ENCODE measurements around the gene CHD6. TPM values are rescaled to one million over a fixed set of nuclear protein-coding genes. Genes with fewer than 3 reads are reported as not detected.

CHD6 gene
- total RNA-seq, 5 donors from 2014 or later (not counting 1 experiment from before 2014, with no cell fraction given), result 68.4 to 105 (median 74.9) TPM

- Histone ChIP-seq H3K4me1 (ENCODE audit: control insufficient read depth in 1 of 2, extremely low read depth in 1 of 2, insufficient read depth in 2 of 2, low read length in 2 of 2) (peaks cover 0 to 7% of the 10 kb centered on the region in 2 experiments), H3K27me3 (replicated peaks in 1 of 2; ENCODE audit: control insufficient read depth in 2 of 2, extremely low read depth in 1 of 2, insufficient read depth in 2 of 2, low read length in 1 of 2) (no peaks in the 10 kb centered on the region), H3K27ac (ENCODE audit: low read length) (no peak overlapping the region), H3K4me3 (ENCODE audit: control insufficient read depth in 1 of 2, extremely low read depth in 1 of 2, low read length in 1 of 2) (no peak overlapping the region), H3K9me3 (no peaks in the 10 kb centered on the region), H3K36me3 (ENCODE audit: control insufficient read depth in 2 of 2, extremely low read depth in 1 of 2, insufficient read depth in 1 of 2, low read length in 1 of 2) (peaks cover 0 to 3% of the 10 kb centered on the region in 2 donors)
- no peak overlapping the region for H3K4me3 Mint-ChIP-seq
- peaks cover 5 to 12% (median 7%) of the 10 kb centered on the region in 3 donors for H3K9me3 Mint-ChIP-seq
- no CpG with 5 or more reads among the region's 1 CpG for WGBS (ENCODE audit: insufficient coverage)
- peaks cover 61% of the 10 kb centered on the region for H3K36me3 Mint-ChIP-seq
- ATAC-seq (replicated peaks in 1 of 4) (no peak), DNase-seq (no peak)
- ChIA-PET POLR2A (no interaction called here), CTCF (no interaction called here)
- H3K4me1 Mint-ChIP-seq, result peaks cover 73 to 79% (median 74%) of the 10 kb centered on the region in 3 donors
- peak overlapping the region; percentile 21 to 71 for H3K27ac Mint-ChIP-seq
- no peaks in the 10 kb centered on the region for H3K27me3 Mint-ChIP-seq
These were observed 57.2 kb downstream of the CHD6 start for GRCh38 chr20:41560970-41561369.

- H3K27me3 ChIP-seq (replicated peaks in 1 of 2; ENCODE audit: control insufficient read depth in 2 of 2, extremely low read depth in 1 of 2, insufficient read depth in 2 of 2, low read length in 1 of 2), result no peaks in the 10 kb centered on the region
- no peaks in the 10 kb centered on the region for H3K9me3 ChIP-seq
- WGBS (ENCODE audit: insufficient coverage), result 93% methylated on average over 5 of the region's 5 CpGs
- H3K4me1 Mint-ChIP-seq, result peaks cover 62 to 66% (median 62%) of the 10 kb centered on the region in 3 donors
- H3K4me1 ChIP-seq (ENCODE audit: control insufficient read depth in 1 of 2, extremely low read depth in 1 of 2, insufficient read depth in 2 of 2, low read length in 2 of 2), result peaks cover 0 to 7% of the 10 kb centered on the region in 2 experiments
- H3K9me3 Mint-ChIP-seq, result peaks cover 5 to 12% (median 7%) of the 10 kb centered on the region in 3 donors
- no peak for ATAC-seq (replicated peaks in 1 of 4)
- no peak overlapping the region for H3K4me3 Mint-ChIP-seq
- CTCF ChIA-PET, result no interaction called here
- no peak for DNase-seq
- no peak overlapping the region for H3K4me3 ChIP-seq (ENCODE audit: control insufficient read depth in 1 of 2, extremely low read depth in 1 of 2, low read length in 1 of 2)
- no peaks in the 10 kb centered on the region for H3K27me3 Mint-ChIP-seq
- no peak overlapping the region for H3K27ac ChIP-seq (ENCODE audit: low read length)
- peaks cover 52% of the 10 kb centered on the region for H3K36me3 Mint-ChIP-seq
- POLR2A ChIA-PET, result no interaction called here
- peak overlapping the region; percentile 24 to 71 for H3K27ac Mint-ChIP-seq
- H3K36me3 ChIP-seq (ENCODE audit: control insufficient read depth in 2 of 2, extremely low read depth in 1 of 2, insufficient read depth in 1 of 2, low read length in 1 of 2), result peaks cover 0 to 3% of the 10 kb centered on the region in 2 donors
These were observed 58.5 kb downstream of the CHD6 start for GRCh38 chr20:41559658-41560057.

GRCh38 chr20:41553142-41553879 is 64.9 kb downstream of the CHD6 start:
- H3K9me3 ChIP-seq, result no peaks in the 10 kb centered on the region
- peaks cover 24 to 31% (median 30%) of the 10 kb centered on the region in 3 donors for H3K4me1 Mint-ChIP-seq
- H3K27me3 ChIP-seq (replicated peaks in 1 of 2; ENCODE audit: control insufficient read depth in 2 of 2, extremely low read depth in 1 of 2, insufficient read depth in 2 of 2, low read length in 1 of 2), result no peaks in the 10 kb centered on the region
- WGBS (ENCODE audit: insufficient coverage), result 79% methylated on average over 2 of the region's 9 CpGs
- H3K4me3 ChIP-seq (ENCODE audit: control insufficient read depth in 1 of 2, extremely low read depth in 1 of 2, low read length in 1 of 2), result no peak overlapping the region
- ChIA-PET POLR2A (no interaction called here), CTCF (interaction anchor here in 1 of 2 donors (0.6 kb wide), 1 partner anchor 18 kb away, joined by 3 read pairs; no protein-coding TSS in a partner anchor)
- DNase-seq, result no peak
- no peak overlapping the region for H3K27ac ChIP-seq (ENCODE audit: low read length)
- H3K27ac Mint-ChIP-seq, result no peak overlapping the region
- no peak for ATAC-seq (replicated peaks in 1 of 4)
- no peaks in the 10 kb centered on the region for H3K4me1 ChIP-seq (ENCODE audit: control insufficient read depth in 1 of 2, extremely low read depth in 1 of 2, insufficient read depth in 2 of 2, low read length in 2 of 2)
- H3K9me3 Mint-ChIP-seq, result peaks cover 2 to 16% (median 8%) of the 10 kb centered on the region in 3 donors
- H3K36me3 Mint-ChIP-seq, result peaks cover 58% of the 10 kb centered on the region
- no peaks in the 10 kb centered on the region for H3K27me3 Mint-ChIP-seq
- H3K36me3 ChIP-seq (ENCODE audit: control insufficient read depth in 2 of 2, extremely low read depth in 1 of 2, insufficient read depth in 1 of 2, low read length in 1 of 2), result peaks cover 0 to 5% of the 10 kb centered on the region in 2 donors
- H3K4me3 Mint-ChIP-seq, result no peak overlapping the region

GRCh38 chr20:41552295-41553068 is 65.7 kb downstream of the CHD6 start:
- Mint-ChIP-seq H3K27me3 (no peaks in the 10 kb centered on the region), H3K36me3 (peaks cover 51% of the 10 kb centered on the region), H3K9me3 (peaks cover 0 to 16% (median 8%) of the 10 kb centered on the region in 3 donors), H3K27ac (no peak overlapping the region), H3K4me1 (peaks cover 24 to 33% (median 27%) of the 10 kb centered on the region in 3 donors), H3K4me3 (no peak overlapping the region)
- ATAC-seq (replicated peaks in 1 of 4) (no peak), DNase-seq (no peak)
- no peak overlapping the region for H3K4me3 ChIP-seq (ENCODE audit: control insufficient read depth in 1 of 2, extremely low read depth in 1 of 2, low read length in 1 of 2)
- H3K36me3 ChIP-seq (ENCODE audit: control insufficient read depth in 2 of 2, extremely low read depth in 1 of 2, insufficient read depth in 1 of 2, low read length in 1 of 2), result peaks cover 0 to 5% of the 10 kb centered on the region in 2 donors
- ChIA-PET CTCF (no interaction called here), POLR2A (no interaction called here)
- H3K9me3 ChIP-seq, result no peaks in the 10 kb centered on the region
- H3K4me1 ChIP-seq (ENCODE audit: control insufficient read depth in 1 of 2, extremely low read depth in 1 of 2, insufficient read depth in 2 of 2, low read length in 2 of 2), result no peaks in the 10 kb centered on the region
- H3K27me3 ChIP-seq (replicated peaks in 1 of 2; ENCODE audit: control insufficient read depth in 2 of 2, extremely low read depth in 1 of 2, insufficient read depth in 2 of 2, low read length in 1 of 2), result no peaks in the 10 kb centered on the region
- 100% methylated on average over 1 of the region's 5 CpGs for WGBS (ENCODE audit: insufficient coverage)
- no peak overlapping the region for H3K27ac ChIP-seq (ENCODE audit: low read length)

GRCh38 chr20:41551011-41551705 is 67.0 kb downstream of the CHD6 start:
- H3K4me1 Mint-ChIP-seq, result peaks cover 34 to 43% (median 36%) of the 10 kb centered on the region in 3 donors
- Histone ChIP-seq H3K4me3 (ENCODE audit: control insufficient read depth in 1 of 2, extremely low read depth in 1 of 2, low read length in 1 of 2) (no peak overlapping the region), H3K9me3 (no peaks in the 10 kb centered on the region), H3K36me3 (ENCODE audit: control insufficient read depth in 2 of 2, extremely low read depth in 1 of 2, insufficient read depth in 1 of 2, low read length in 1 of 2) (peaks cover 0 to 3% of the 10 kb centered on the region in 2 donors), H3K27ac (ENCODE audit: low read length) (no peak overlapping the region), H3K27me3 (replicated peaks in 1 of 2; ENCODE audit: control insufficient read depth in 2 of 2, extremely low read depth in 1 of 2, insufficient read depth in 2 of 2, low read length in 1 of 2) (no peaks in the 10 kb centered on the region), H3K4me1 (ENCODE audit: control insufficient read depth in 1 of 2, extremely low read depth in 1 of 2, insufficient read depth in 2 of 2, low read length in 2 of 2) (no peaks in the 10 kb centered on the region)
- no peak overlapping the region for H3K4me3 Mint-ChIP-seq
- peaks cover 46% of the 10 kb centered on the region for H3K36me3 Mint-ChIP-seq
- no CpG with 5 or more reads among the region's 3 CpGs for WGBS (ENCODE audit: insufficient coverage)
- no peak overlapping the region for H3K27ac Mint-ChIP-seq
- H3K27me3 Mint-ChIP-seq, result no peaks in the 10 kb centered on the region
- DNase-seq (no peak), ATAC-seq (replicated peaks in 1 of 4) (no peak)
- H3K9me3 Mint-ChIP-seq, result peaks cover 0 to 4% (median 3%) of the 10 kb centered on the region in 3 donors
- CTCF ChIA-PET, result no interaction called here
- POLR2A ChIA-PET, result no interaction called here

- CTCF ChIA-PET, result no interaction called here
- no peaks in the 10 kb centered on the region for H3K4me1 ChIP-seq (ENCODE audit: control insufficient read depth in 1 of 2, extremely low read depth in 1 of 2, insufficient read depth in 2 of 2, low read length in 2 of 2)
- no peaks in the 10 kb centered on the region for H3K27me3 Mint-ChIP-seq
- H3K27ac ChIP-seq (ENCODE audit: low read length), result no peak overlapping the region
- H3K27ac Mint-ChIP-seq, result no peak overlapping the region
- no peaks in the 10 kb centered on the region for H3K9me3 ChIP-seq
- H3K4me3 ChIP-seq (ENCODE audit: control insufficient read depth in 1 of 2, extremely low read depth in 1 of 2, low read length in 1 of 2), result no peak overlapping the region
- H3K36me3 Mint-ChIP-seq, result peaks cover 35% of the 10 kb centered on the region
- WGBS (ENCODE audit: insufficient coverage), result 96% methylated on average over 6 of the region's 8 CpGs
- DNase-seq (no peak), ATAC-seq (replicated peaks in 1 of 4) (no peak)
- H3K4me3 Mint-ChIP-seq, result no peak overlapping the region
- H3K27me3 ChIP-seq (replicated peaks in 1 of 2; ENCODE audit: control insufficient read depth in 2 of 2, extremely low read depth in 1 of 2, insufficient read depth in 2 of 2, low read length in 1 of 2), result no peaks in the 10 kb centered on the region
- POLR2A ChIA-PET, result no interaction called here
- H3K4me1 Mint-ChIP-seq, result peaks cover 30 to 40% (median 38%) of the 10 kb centered on the region in 3 donors
- peaks cover 0 to 3% of the 10 kb centered on the region in 2 donors for H3K36me3 ChIP-seq (ENCODE audit: control insufficient read depth in 2 of 2, extremely low read depth in 1 of 2, insufficient read depth in 1 of 2, low read length in 1 of 2)
- H3K9me3 Mint-ChIP-seq, result peaks cover 0 to 4% (median 0%) of the 10 kb centered on the region in 3 donors
These were observed 71.0 kb downstream of the CHD6 start for GRCh38 chr20:41547221-41547620.

Data from T-cell (primary cell).